GM10266 (cell line): ENCODE data around the gene ACSM3.

Source experiments
- DNase-seq: peaks from one replicate; pipeline ENCODE4 v3.0.0; 2012; ENCODE audit errors: extremely low spot score
- CTCF ChIP-seq: IDR thresholded peaks from 2 replicates; pipeline ENCODE4 v1.5.1; 2012; ENCODE audit warnings: mild to moderate bottlenecking, low read depth; ENCODE audit not compliant: control insufficient read depth, insufficient read depth; ENCODE audit errors: missing control alignments

The ACSM3 gene

DNA sequence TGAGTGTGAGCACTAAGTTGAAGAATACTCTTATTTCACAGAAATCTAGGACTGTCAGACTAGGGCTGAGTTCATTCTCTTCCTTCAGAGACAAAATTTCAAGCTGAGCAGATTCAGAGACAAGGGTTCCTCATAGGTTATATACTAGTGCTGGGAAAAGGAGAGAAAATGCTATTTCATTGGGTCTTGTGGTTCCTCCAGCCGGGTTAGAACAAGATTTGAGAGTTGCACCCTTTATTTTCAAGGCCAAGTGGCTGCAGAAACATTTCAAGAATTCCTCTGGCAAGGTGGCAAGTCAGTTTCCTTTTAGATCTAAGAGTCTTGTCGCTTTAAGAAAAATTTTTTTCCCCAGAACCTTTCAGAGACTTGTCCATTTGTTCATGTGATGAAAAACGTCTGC lies 29.0 kb upstream of the ACSM3 start:
- no peak for DNase-seq
- no peak for TF ChIP-seq CTCF

DNA sequence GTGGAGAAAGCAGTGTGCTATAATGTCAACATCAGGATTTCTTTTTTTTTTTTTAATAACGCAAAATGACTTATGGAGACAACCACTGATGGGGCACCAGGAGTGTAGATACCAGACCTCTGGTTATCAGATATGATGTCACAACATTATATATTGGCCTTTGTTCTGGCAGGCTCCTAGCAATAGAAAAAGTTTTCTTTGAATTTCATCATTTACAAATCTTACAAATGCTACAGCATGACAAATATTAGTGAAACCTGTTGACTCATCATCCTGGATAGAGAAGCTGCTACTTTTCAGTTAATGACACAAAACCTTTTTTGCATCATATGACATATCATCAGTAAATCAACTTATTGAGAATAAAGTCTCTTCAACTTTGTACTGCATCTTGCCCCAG lies 28.3 kb upstream of the ACSM3 start:
- TF ChIP-seq CTCF, result no peak
- no peak for DNase-seq

DNA sequence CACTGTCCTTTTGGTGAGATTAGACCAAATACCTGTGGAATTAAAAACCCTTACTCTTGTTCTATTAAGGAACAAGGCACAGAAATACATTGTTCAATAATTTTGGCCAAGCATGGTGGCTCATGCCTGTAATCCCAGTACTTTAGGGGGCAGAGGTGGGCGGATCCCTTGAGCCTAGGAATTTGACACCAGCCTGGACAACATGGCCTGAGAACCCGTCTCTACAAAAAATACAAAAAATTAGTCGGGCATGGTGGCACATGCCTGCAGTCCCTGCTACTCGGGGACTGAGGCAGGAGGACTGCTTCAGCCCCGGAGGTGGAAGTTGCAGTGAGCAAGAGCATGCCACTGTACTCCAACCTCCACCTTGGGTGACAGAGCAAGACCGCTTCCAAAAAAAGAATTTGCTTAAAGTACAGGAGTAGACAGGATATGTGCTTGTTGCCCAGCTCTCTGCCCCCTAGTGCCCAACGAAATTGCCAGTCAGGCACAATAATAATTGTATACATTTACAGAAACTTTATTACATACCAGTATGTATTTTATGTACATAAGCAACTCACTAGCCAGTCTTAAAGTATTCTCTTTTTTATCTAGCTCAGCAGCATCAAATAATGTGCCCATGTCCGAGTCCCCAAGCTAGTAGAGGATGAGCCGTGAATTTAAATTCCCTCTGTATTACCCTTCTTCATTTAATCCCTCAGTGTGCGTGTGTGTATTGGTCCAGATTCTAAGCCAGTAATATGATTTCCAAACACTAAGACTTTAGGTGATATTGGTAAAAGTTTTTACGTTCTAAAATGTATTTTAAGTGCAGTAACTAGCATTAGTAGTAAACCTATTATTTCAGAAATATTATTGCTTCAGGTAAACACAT lies 23.6 kb upstream of the ACSM3 start:
- TF ChIP-seq CTCF, result peak; percentile 46
- DNase-seq, result no peak

- DNase-seq, result peak; percentile 86
- no peak for TF ChIP-seq CTCF
Measured at GRCh38 chr16:20740901-20741521, 22.8 kb upstream of the ACSM3 start.

DNA sequence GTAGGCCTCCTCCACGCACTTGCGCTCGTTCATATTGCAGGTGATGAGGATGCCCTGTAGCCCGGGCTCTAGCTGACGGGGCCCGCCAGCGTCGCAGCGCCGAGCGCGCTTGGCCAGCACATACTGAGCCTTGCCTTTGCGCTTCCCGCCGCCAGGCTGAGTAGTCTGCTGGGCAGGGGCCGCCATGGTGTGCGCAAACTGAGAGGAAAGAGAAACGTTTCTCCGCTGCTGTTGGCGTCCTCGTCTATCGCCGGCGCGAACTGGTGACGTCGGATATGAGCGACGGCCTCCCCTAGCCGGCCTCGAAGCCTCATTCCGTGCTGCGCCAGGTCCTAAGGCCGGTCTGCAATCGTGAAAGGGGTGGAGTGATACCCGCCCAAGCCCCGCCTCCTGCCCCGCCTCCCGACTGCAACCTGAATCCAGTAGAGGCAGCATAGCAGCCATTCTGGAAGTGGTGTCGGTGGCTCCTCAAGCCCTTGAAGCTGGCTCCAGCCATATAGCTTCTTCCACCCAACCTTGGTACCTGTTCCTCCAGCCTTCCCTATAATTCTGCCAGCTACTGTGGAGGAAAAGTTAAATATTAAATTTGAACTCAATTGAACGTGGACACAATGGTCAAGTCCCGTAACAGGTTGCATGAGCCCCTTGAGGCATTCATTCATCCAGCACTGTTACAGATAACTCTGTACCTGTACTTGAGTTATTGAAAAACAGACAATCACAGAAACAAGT lies 22.1 kb upstream of the ACSM3 start, which contains the start of gene THUMPD1:
Gene THUMPD1 (minus strand): TSS at position 265 of the 732 bp plus-strand sequence. CDS start 79 bp downstream, at position 186.
- TF ChIP-seq CTCF, result no peak
- peak; percentile 93 for DNase-seq

- no peak for DNase-seq
- no peak for TF ChIP-seq CTCF
Measured at GRCh38 chr16:20743591-20743990, 20.2 kb upstream of the ACSM3 start.
